ENCODE results near the gene SYN1. TPM values are rescaled to one million over a fixed set of nuclear protein-coding genes. Genes with fewer than 3 reads are reported as not detected.

The SYN1 gene
- total RNA-seq, 1 donor from 2014 or later = 2.2 TPM

GRCh38 chrX:47586043-47586787, 33.4 kb downstream of the SYN1 start:
- Histone ChIP-seq H3K4me2 (ENCODE audit: low read length) (peak overlapping the region; percentile 93), H2AFZ (ENCODE audit: low read depth, low read length) (no peak overlapping the region), H3K79me2 (ENCODE audit: insufficient read depth, low read length) (peaks cover 29% of the 10 kb centered on the region), H3K4me3 (ENCODE audit: insufficient read depth, low read depth, low read length) (no peak overlapping the region), H3K4me1 (ENCODE audit: insufficient read depth, low read length) (peaks cover 24% of the 10 kb centered on the region), H4K20me1 (ENCODE audit: insufficient read depth, low read length) (peaks cover 37% of the 10 kb centered on the region), H3K27ac (ENCODE audit: low read depth, low read length) (no peak overlapping the region), H3K27me3 (ENCODE audit: insufficient read depth, low read length) (no peaks in the 10 kb centered on the region), H3K9me3 (ENCODE audit: insufficient read depth, low read depth, low read length) (no peaks in the 10 kb centered on the region), H3K36me3 (ENCODE audit: insufficient read depth, low read length) (no peaks in the 10 kb centered on the region), H3K9ac (ENCODE audit: low read length) (no peak overlapping the region)
- peak overlapping the region; percentile 75 for H3K4me3 Mint-ChIP-seq (ENCODE audit: unreplicated experiment)
- H3K27me3 Mint-ChIP-seq (ENCODE audit: low read depth, unreplicated experiment) = no peaks in the 10 kb centered on the region
- no peak overlapping the region for H3K27ac Mint-ChIP-seq (ENCODE audit: unreplicated experiment)
- no peaks in the 10 kb centered on the region for H3K36me3 Mint-ChIP-seq (ENCODE audit: low read depth, unreplicated experiment)
- no peak for DNase-seq (ENCODE audit: low read depth)
- FAIRE-seq = no peak
- H3K4me1 Mint-ChIP-seq (ENCODE audit: low read depth, unreplicated experiment) = peaks cover 12% of the 10 kb centered on the region
- no peaks in the 10 kb centered on the region for H3K9me3 Mint-ChIP-seq (ENCODE audit: unreplicated experiment)
- no peak for TF ChIP-seq CTCF (IDR thresholded peaks at IDR 0.05; ENCODE audit: insufficient read depth, low read depth, low read length)
- no peak for TF ChIP-seq EZH2 (IDR thresholded peaks at IDR 0.05; ENCODE audit: insufficient read depth, low read length)

- no peaks in the 10 kb centered on the region for H3K27me3 Mint-ChIP-seq (ENCODE audit: low read depth, unreplicated experiment)
- no peak for FAIRE-seq
- Histone ChIP-seq H4K20me1 (ENCODE audit: insufficient read depth, low read length) (peaks cover 37% of the 10 kb centered on the region), H3K27ac (ENCODE audit: low read depth, low read length) (no peak overlapping the region), H3K9ac (ENCODE audit: low read length) (peak overlapping the region; percentile 92), H3K4me1 (ENCODE audit: insufficient read depth, low read length) (peaks cover 24% of the 10 kb centered on the region), H3K36me3 (ENCODE audit: insufficient read depth, low read length) (no peaks in the 10 kb centered on the region), H3K9me3 (ENCODE audit: insufficient read depth, low read depth, low read length) (no peaks in the 10 kb centered on the region), H3K4me2 (ENCODE audit: low read length) (peak overlapping the region; percentile 93), H3K27me3 (ENCODE audit: insufficient read depth, low read length) (no peaks in the 10 kb centered on the region), H3K79me2 (ENCODE audit: insufficient read depth, low read length) (peaks cover 29% of the 10 kb centered on the region), H3K4me3 (ENCODE audit: insufficient read depth, low read depth, low read length) (no peak overlapping the region), H2AFZ (ENCODE audit: low read depth, low read length) (no peak overlapping the region)
- DNase-seq (ENCODE audit: low read depth) = no peak
- H3K27ac Mint-ChIP-seq (ENCODE audit: unreplicated experiment) = no peak overlapping the region
- H3K4me1 Mint-ChIP-seq (ENCODE audit: low read depth, unreplicated experiment) = peaks cover 12% of the 10 kb centered on the region
- no peak overlapping the region for H3K4me3 Mint-ChIP-seq (ENCODE audit: unreplicated experiment)
- TF ChIP-seq EZH2 (IDR thresholded peaks at IDR 0.05; ENCODE audit: insufficient read depth, low read length) = no peak
- no peak for TF ChIP-seq CTCF (IDR thresholded peaks at IDR 0.05; ENCODE audit: insufficient read depth, low read depth, low read length)
- no peaks in the 10 kb centered on the region for H3K36me3 Mint-ChIP-seq (ENCODE audit: low read depth, unreplicated experiment)
- no peaks in the 10 kb centered on the region for H3K9me3 Mint-ChIP-seq (ENCODE audit: unreplicated experiment)
Measured at GRCh38 chrX:47585273-47585672, 34.4 kb downstream of the SYN1 start.

- Histone ChIP-seq H3K27ac (ENCODE audit: low read depth, low read length) (no peak overlapping the region), H3K4me3 (ENCODE audit: insufficient read depth, low read depth, low read length) (peak overlapping the region; percentile 82), H4K20me1 (ENCODE audit: insufficient read depth, low read length) (peaks cover 37% of the 10 kb centered on the region), H3K9ac (ENCODE audit: low read length) (peak overlapping the region; percentile 92), H3K79me2 (ENCODE audit: insufficient read depth, low read length) (peaks cover 29% of the 10 kb centered on the region), H3K4me1 (ENCODE audit: insufficient read depth, low read length) (peaks cover 24% of the 10 kb centered on the region), H3K36me3 (ENCODE audit: insufficient read depth, low read length) (no peaks in the 10 kb centered on the region), H3K9me3 (ENCODE audit: insufficient read depth, low read depth, low read length) (no peaks in the 10 kb centered on the region), H3K27me3 (ENCODE audit: insufficient read depth, low read length) (no peaks in the 10 kb centered on the region), H2AFZ (ENCODE audit: low read depth, low read length) (no peak overlapping the region), H3K4me2 (ENCODE audit: low read length) (peak overlapping the region; percentile 93)
- TF ChIP-seq EZH2 (IDR thresholded peaks at IDR 0.05; ENCODE audit: insufficient read depth, low read length) = no peak
- no peak for TF ChIP-seq CTCF (IDR thresholded peaks at IDR 0.05; ENCODE audit: insufficient read depth, low read depth, low read length)
- no peak for DNase-seq (ENCODE audit: low read depth)
- no peaks in the 10 kb centered on the region for H3K9me3 Mint-ChIP-seq (ENCODE audit: unreplicated experiment)
- H3K27me3 Mint-ChIP-seq (ENCODE audit: low read depth, unreplicated experiment) = no peaks in the 10 kb centered on the region
- peak overlapping the region; percentile 86 for H3K4me3 Mint-ChIP-seq (ENCODE audit: unreplicated experiment)
- no peak for FAIRE-seq
- H3K36me3 Mint-ChIP-seq (ENCODE audit: low read depth, unreplicated experiment) = no peaks in the 10 kb centered on the region
- peak overlapping the region; percentile 69 for H3K27ac Mint-ChIP-seq (ENCODE audit: unreplicated experiment)
- H3K4me1 Mint-ChIP-seq (ENCODE audit: low read depth, unreplicated experiment) = peaks cover 12% of the 10 kb centered on the region
Measured at GRCh38 chrX:47584714-47585113, 34.9 kb downstream of the SYN1 start.
